Stimulated activated CD8-positive, alpha-beta memory T cell treated with anti-CD3 and anti-CD28 coated beads, Interleukin-12 subunit alpha, Interleukin-12 subunit beta, amount 100 ng/mL, for 1 hour (primary cell): Measurements from ENCODE around the gene HSPG2.
"Not testable (repeated sequence)": the region's sequence is repeated elsewhere in the genome, so short reads cannot be mapped to it uniquely, and the experiment has no call there.

Experiments used
- DNase-seq: peaks from one replicate; pipeline ENCODE4 v3.0.0-alpha.2; 2020; ENCODE audit warnings: low read depth

Gene HSPG2

DNA sequence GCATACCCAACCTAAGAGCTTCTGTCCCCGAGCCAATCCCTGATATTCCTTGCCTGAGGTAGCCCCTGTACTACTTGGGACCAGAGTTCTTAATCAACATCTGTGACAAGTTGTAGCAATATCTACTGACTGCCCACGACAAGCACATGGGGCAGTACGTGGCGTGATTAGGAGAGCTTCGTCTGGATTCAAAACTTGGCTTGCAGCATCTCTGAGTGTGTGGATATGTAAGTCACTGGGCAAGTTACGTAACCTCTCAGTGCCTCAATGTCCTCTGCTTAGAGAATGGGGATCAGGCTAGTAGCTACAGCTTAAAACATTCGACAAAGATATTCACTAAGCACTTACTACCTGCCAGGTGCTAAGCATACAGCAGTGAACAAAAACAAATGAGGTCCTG is 5.0 kb downstream of the HSPG2 start:
- DNase-seq, result no peak

DNA sequence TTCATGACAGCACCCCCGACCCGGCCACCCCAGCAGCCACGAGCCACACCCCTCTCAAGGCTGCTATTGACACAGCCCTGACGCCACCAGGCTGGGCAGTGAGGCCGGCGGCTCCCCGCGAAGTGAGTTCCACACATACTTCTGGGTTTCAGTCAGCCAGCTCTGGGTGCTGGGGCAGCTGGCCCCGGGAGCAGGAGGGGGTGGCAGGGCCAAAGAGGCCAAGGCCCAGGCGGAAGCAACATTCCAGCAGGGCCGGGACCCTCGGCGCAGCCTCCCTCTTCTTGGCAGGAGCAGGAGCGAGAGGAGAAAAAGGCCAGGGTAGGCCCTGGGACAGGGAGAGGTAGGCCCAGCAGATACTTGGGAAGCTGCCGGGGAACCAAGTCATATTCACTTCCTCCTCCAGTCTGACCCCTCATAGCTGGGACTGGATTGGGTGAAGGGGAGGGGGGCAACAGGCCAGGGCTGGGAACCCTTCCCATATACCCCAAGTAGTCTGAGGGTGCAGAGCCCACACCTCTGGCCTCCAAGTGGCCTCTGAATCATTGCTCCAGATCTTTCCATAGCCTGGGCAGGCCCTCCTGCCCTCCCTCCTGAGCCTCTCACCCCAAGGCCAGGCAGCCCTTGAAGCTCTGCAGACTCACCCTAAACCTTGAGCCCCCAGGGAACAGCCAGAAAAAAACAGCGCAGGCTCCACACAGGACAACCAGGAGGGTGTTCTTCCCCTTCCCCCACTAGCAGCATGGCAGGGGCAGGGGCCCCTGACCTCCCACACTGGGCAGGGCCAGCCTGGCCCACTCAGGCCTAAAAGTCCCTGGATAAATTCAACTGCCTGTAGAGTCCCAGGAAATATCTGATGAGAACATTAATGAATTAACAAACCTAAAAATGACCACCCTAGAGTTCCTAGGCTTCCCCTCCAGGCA is 5.7 kb downstream of the HSPG2 start:
- DNase-seq, result no peak

DNA sequence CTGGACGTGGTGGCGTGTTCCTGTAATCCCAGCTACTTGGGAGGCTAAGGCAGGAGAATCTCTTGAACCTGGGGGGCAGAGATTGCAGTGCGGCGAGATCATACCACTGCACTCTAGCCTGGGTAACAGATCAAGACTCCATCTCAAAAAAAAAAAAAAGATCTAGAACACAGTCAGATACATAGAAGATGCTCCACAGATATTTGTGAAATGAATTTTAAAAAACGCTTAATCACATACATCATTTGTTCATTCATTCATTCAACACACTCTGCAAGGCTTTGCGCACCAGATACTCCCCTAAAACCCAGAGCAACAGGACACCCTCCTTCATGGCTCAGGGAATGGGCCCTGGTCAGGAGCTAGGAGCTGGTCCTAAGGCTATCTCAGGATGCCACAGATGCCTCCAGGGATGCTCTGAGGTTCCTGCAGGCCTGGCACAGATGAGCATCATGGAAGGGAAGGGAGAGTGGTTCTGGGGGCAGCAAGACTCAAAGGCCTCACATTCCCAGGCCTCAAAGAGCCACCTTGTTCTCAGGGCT is 6.4 kb downstream of the HSPG2 start:
- no peak for DNase-seq

DNA sequence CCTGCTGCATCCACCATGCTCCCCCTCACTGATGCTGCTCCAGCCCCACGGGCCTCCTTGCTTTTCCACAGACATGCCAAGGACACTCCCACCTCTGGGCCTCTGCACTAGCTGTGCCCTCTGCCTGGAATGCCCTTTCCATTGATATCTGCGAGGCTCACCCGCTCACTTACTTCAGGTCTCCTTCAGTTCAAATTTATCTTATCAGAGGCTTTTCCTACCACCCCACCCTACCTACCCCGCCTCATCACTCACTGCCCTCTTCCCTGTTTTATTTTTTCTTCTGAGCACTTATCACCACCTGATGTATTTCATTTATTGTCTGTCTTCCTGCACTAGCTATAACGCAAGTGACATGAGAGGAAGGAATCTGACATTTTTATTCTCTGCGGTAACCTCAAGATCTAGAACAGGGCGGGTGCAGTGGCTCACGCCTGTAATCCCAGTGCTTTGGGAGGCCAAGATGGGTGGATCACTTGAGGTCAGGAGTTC is 7.0 kb downstream of the HSPG2 start:
- DNase-seq, result no peak

DNA sequence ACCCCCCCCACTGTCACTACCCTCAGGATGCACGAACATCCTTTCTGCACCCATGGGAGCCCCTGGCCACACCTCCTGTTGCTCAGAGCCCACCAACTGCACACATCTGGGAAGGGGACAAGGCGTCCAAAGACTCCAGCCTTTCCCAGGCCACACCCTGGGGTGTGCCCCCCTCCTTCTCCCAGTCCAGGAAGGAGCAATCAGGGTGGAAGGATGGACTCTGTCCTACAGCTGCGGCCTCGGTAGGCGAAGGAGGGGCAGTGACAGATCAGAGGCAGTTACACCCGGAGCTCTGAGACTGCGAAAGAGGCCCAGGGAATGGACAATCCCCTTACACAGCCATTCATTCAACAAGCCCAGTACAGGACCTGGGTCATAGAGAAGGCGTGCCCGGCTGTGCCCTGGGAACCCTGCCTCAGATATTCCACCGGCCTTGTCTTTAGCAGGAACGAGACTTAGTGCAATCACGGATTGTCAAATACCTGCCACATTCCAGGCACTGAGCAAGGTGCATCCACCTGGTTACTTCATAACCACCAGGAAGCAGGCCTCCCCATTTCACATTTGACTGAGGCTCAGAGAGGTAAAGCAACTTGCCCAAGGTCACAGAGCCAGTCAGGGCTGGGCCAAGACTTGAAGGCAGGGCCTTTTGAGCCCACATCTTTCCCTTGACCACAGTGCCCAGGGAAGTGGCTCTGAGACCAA is 9.4 kb downstream of the HSPG2 start:
- DNase-seq, result no peak

DNA sequence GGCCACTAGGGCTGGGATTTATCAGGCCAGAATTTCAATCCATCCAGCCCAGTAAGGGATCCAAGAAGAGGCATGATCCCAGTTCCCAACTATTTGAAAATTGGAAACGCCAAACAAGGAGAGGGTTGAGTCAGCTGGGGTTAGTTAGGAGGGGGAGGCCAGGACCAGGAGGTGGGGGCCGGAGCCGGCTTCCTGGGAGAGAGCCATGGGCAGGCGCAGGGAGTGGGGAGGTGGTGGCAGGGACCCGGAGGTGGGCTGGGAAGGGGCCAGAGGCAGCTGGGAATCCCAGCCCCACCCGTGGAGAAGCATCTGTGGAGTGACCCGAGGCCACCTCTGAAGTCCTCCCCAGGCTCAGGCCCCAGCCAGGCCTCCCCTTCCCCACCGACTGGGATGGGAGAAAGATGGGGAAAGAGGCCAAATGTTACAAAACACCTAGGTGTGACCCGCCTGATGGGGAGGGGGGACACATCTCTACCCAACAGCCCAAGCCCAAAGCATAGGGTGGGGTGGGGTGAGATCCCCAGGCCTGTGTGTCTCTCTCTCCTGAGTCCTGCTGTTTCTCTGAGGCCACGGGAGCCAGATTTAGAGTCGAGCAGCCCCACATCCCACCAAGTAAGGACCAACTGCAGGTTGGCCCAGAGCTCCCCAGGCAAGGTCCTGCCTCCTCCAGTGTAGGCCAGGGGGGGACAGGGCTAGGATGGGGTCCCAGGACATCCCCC is 10.1 kb downstream of the HSPG2 start:
- DNase-seq, result no peak

DNA sequence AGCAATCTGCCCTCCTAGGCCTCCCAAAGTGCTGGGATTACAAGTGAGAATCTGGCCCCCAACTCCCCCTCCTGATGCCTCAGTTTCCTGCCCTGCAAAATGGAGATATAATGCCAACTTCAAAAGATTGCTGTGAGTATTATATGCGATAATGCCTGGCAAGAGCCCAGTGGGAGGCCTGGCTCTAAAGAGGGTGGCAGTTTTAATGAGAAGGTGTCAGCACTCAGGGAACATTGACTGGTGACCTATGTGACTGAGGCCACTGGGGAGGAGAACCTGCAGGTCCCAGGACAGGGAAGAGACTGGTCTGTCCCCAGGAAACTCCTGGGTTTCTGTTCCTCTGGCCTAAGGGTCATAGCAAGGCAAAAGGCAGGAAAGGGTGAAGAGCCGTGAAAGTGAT is 11.0 kb downstream of the HSPG2 start:
- DNase-seq, result no peak

DNA sequence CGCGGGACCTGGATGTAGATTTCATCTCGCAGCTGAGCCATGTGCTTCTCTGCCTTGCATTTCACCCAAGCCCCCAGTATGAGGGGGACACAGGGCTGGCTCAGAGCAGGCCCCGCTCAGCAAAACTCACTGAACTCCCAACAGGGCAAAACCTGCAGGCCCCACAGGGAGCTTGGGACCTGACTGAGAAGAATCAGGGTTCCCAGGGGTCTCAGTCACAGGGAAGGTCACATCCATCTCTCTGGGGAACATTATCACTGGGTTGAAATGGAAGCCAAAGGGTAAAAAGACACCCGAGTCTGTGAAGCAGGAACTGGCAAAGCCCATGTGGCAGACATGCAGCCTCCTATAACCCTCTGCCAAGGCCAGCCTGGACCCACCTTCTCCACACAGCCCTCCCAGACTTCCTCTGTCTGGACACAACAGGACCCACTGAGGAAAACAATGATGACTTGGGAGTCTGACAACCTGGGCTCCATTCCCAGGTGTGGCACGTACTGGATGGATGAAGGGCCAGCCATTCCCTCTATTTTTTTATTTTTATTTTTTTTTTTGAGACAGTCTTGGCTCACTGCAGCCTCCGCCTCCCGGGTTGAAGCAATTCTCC is 11.7 kb downstream of the HSPG2 start:
- no peak for DNase-seq

DNA sequence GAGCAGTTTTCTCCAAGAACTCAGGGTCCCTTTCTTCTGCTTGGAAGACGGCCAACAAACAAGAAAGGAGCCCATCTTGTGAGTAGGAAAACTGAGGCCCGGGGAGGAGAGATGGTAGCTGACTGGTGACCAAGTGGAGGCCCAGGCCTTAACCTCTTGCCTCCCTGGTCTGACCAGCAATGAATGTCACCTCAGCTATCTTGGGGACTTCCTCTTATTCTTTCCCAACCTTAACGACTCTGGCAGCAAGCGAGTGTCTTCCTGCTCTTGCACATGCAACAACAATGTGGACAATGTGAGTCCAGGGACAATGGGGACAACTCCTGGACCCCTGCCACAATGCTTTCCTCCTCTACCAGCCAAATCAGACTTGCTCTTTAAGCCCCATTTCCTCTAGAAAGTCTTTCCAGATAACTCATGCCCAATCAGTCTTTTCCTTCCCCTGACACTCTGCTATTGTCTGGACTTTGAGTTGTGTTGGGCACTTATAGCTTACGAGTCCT is 12.6 kb downstream of the HSPG2 start:
- no peak for DNase-seq

DNA sequence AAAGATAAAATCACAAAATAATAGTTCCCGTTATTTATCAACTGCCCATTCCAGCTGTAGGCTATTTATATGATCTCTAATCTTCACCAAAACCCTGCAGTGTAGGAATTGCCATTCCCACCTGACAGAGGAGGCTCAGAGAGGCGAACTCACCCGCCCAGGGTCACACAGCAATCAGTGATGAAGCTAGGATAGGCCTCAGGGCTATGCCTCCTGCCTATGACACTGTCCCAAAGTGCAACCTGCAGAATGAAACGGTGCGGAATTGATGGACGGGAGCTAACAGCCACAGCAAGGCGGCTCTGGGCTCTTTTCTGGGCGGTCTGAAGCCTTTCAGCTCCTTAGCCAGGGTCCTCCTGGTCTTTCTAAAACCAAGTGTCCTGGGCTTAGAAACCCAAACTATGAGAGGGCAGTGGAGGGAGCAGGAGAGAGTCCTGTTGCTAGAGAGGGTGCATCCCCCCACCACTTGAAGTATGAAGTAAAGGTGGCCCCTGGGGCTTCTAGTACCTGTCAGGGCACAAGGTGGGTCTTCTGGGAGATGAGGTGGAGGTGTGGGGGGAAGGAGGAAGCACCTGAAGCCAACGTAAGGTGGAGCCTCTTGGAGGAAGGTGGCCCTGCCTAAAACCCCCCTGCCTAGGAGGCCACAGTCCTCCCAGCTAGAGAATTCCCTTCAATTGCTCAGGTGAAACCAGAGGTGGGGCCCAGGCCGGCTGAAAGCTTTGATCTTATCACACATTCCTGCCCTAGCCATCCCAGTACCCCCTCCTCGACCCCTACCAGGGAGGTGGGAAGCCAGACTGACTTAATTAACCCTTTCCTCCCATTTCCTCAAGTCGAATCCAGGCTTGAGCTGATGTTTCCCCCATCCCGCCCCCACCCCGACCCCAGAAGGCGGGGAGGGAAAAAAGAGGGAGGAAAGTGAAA is 14.8 kb downstream of the HSPG2 start:
- DNase-seq, result no peak

DNA sequence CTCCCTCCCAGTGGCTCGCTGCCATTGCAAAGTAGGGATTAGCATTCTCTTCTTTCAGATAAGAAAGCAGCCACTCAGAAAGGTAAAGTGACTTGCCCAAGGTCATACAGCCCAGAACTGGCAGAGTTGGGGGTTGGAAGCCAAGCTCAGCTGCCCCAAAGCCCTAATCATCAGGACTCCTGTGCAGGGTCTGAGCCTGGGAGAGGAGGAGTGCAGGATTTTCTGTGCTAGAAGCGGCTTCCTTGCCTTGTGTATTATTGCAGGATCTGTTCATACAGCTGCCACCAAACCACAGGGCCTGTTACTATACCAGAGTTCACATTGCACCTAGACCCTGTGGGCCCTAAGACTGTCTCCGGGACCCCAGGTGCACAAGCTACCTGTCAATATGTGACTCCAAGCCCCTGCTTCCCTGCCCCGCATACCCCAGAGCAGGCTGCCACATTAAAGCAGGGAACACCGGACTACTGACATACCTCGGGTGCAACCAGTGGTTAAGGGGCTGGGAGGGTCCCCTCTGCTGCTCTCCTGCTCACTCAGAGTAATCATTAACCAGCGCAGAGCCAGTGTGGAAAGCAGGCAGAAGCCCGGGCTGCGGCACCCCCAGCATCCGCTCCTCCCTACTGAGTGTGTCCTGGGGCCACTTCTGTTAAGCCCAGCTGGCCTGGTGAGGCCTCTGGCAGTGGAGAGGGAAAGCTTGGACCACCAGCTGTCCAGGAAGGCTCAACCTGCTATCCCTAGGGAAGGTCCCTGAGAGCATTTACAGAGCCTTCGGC is 15.8 kb downstream of the HSPG2 start:
- no peak for DNase-seq

DNA sequence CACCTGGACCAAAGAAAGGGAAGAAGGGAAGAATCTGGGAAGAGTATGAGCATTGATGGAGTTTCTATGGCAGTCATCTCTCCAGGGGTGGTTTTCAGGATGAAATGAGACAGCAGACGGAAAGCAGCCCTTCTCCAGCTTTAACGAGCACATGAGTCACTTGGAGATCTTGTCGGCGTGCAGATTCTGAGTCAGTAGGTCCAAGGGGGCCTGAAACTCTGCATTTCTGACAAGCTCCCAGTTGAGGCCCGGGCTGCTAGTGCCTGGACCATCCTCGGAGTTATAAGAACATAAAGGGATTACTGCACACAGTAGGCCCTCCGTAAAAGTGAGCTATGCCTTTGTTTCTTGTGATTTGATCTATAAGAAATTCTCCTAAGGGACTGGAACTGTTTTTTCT is 17.6 kb downstream of the HSPG2 start:
- no peak for DNase-seq

DNA sequence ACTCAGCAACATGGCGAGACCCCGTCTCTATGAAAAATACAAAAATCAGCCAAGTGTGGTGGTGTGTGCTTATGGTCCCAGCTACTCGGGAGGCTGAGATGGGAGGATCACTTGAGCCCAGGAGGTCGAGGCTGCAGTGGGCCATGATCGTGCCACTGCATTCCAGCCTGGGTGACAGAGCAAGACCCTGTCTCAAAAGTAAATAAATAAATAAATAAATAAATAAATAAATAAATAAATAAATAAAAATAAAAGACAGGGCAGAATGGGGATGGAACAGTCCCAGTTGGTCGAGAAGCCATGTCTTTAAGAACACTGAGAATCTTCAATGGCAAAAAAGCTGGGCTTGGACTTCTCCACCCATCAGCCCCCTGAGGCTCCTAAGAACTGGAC is 19.9 kb downstream of the HSPG2 start:
- DNase-seq, result not testable (repeated sequence)

DNA sequence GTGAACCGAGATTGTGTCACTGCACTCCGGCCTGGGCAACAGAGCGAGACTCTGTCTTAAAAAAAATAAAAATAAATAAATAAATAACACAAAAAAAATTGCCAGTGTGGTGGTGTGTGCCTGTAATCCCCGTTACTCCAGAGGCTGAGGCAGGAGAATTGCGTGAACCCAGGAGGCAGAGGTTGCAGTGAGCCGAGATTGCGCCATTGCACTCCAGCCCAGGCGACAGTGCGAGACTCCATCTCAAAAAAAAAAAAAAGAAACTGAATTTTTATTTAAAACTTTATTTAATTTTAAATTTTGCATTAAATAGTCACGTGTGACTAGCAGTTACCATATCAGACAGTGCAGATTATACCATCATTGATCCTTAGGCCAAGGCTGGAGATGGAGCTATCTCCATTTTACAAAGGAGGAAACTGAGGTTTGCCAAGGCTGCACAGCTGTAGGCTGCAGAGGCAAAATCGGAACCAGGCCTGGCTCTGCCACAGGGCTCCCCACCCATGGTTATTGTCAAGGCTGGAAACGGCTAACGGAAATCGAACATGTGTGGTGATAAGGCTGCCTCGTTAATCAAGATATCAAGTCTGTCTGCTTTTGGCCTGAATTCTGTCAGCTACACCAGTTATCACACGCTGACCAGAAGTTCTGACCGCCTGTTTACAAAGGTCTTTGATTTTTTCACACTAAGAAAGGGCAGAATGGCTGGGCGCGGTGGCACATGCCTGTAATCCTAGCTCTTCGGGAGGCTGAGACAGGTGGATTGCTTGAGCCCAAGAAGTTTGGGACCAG is 20.5 kb downstream of the HSPG2 start:
- DNase-seq, result no peak

DNA sequence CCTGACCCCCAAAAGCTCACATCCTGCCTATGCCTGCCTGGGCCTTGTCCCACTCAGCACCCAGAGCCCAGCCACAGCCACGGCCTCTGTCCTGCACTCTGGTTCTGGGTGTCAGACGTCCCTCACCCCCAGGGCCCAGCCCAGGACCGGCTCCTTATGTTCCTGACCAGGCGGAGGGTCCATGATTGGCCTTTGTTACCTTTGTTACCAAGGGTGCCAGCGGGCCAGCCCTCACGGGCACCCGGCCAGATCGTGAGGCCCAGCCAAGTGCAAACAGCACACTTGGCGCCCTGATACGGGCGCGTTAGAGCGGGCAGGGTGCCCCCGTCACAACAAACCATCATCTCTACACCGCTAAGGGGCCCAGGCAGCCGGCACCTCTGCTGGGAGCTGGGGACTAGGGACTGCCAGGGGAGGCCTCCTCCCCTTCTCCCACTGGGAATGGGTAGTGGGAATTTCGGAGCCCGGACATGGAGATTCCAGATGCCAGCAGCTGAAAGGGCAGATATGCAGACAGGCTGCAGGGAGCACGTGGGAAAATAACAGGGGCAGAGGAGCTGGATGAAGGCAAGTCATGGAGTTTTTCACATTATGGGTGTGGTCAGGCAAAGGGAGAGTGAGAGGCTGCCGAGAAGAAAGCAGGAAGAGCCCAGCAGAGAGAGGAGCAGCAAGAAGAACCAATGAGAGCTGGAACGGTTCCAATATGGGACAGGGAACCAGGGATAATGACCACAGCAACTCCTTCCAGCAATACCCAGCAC is 22.1 kb downstream of the HSPG2 start:
- no peak for DNase-seq

DNA sequence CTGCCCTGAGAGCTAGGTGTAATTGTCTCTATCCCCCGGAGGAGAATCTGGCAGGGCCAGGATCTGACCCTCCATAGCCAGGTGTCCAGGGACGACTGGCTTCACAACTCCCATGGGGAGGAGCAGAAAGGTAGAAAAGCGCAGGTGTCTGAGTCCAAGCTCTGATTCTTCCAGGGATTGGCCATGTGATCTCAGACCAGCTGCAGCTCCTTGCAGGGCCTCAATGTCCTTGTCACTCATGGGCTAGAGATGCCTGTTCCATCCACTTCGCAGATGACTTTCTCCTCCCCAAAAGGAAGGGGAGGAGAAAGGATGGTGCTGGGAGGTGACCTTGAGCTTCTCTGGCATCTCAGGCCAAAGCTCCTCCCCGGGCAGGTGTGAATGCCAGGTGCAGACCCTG is 22.7 kb downstream of the HSPG2 start:
- DNase-seq, result no peak

DNA sequence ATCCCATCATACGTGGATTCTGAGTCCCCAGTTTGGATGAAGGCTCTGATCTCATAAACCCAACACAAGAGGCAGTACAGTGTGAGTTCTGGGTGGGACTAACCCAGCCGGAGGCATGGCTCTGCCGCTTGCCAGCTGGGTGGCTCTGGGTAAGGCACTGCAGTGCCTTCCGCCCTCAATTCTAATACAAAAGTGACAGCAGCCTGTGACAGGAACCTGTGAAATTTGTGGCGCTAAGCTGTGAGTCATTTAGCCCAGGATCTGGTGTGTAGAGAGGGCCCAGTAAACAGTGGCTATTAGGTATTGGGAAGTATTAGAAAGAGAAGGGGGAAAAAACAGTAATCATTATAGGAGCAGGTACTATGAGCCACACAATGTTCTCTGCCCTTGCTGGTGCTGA is 23.3 kb downstream of the HSPG2 start:
- peak; percentile 5 for DNase-seq

DNA sequence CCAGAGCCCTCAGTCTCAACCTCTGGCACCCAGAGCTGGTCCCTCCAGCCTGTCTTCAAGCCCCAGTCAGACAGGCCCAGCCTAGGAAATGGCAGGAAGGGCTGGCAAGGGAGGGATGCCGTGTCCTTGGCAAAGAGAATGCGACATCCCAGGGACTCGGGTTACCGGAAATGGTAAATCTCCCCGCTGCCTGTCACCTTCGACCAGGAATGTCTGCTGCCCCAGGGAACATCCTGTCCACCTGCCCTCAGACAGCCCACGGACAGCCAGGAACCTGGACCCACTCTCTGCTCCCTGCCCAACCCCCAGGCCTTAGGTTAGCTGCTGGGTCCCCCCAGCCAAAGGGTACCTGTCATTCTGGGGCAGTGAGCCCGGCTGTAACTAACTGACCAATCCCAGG is 23.9 kb downstream of the HSPG2 start:
- no peak for DNase-seq
